ENCODE measurements around the gene SLC17A3.

SLC17A3 gene

DNA sequence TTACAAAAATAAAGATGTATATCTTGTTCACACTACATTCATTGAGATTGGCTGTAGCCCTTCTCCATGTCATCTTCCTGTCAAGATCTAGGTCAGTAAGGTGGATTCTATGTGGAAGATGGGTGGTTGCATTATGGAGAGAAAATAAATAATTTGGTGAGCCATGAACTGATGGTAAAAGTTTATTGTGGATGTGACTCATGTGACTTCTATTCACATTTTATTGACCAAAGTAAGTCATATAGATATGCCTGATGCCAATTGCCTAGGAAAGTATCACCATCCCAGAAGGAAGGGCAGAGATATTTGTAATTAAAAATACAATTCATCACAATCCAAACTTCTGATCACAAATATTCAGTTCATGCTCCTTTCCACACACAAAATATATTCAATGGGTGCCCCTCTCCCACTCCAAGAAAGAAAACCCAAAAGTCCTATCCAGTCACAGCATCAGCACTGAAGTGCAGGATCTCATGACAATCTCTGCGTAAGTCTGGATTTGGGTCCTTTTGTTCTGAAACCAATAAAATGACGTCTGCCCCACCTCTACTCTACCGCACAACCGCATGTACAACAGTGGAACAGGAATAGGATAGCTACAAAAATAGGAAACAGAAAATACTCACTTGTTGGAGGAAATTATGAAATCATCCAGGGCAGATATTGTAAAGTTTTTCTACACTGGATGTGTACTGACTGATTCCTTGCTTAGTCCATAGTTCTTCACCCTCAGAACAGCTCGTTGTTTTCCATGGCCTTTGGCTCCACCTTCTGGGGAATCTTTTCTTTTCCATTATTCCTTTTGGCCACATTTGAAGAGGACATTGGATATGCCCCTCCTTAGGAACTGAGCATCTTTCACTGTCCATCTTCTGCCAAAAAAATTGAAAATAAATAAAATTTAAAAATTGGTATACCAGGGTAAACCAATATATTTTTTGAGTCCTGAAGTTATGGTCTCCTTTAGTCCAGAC is 16.1 kb upstream of the SLC17A3 start:
- DNase-seq, result peak; percentile 61

DNA sequence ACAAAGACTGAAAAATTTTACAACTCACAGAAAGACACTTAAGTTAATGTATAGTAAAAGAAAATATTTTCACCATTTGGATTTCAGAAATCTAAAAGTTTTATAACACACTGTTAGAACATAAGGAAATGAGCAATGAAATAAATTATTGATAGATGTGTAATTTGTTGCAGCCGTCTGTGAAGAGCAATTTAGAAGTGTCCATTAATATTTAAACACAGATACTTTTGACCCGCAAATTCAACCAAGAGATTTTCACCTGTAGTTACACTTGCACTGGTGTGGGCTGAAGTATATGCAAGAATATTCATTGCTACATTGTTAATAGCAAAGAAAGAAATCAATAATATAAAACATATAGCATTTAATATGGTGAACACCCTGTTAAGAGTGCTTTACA is 14.6 kb upstream of the SLC17A3 start:
- DNase-seq, result no peak

DNA sequence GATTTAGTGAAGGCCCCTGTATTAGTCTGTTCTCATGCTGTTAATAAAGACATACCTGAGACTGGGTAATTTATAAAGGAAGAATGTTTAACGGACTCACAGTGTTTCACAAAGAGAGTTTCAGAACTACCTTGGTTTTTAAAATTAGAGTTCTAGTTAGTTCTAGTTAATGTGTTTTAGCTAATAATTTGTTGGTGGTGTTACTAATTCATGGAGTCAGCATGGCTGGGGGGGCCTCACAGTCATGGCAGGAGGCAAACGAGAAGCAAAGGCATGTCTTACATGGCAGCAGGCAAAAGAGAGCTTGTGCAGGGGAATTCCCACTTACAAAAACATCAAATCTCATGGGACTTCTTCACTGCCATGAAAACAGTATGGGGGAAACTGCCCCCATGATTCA is 12.0 kb upstream of the SLC17A3 start:
- no peak for DNase-seq

DNA sequence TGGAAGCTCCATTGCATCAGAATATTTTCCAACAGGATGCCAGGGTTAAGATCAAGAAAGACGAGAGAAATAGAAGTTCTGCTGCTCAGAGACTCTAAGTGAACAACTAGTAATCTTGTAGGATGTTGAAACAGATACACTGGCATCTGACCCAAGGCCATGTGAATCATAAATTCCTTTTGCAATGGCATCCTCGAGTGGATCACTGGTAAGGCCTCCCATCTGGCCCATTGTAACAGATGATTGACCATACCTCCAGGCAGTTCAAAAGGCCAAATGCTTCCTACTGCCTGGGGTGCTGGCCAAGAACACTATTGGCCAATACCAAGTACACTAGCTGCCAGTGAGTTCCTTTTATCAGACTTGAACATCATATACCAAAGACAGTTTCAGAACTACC is 9.9 kb upstream of the SLC17A3 start:
- DNase-seq, result no peak

DNA sequence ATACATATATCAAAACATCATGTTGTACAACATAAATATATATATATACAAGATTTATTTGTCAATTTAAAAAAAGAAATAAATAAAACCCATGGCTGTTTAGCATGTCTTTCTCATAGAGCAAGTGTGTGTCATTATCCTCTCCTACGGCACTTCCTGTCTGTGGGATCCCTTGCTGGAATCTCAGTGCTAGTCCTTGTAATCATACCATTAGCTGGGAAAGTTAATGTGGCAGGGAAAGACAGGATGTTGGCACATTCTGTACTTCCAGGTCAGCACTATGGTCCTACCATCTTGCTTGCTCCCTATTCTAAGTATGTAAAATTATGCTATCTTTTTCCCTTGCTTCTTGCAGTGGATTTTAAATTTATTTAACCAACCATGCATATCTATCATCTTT is 9.5 kb upstream of the SLC17A3 start:
- DNase-seq, result no peak

DNA sequence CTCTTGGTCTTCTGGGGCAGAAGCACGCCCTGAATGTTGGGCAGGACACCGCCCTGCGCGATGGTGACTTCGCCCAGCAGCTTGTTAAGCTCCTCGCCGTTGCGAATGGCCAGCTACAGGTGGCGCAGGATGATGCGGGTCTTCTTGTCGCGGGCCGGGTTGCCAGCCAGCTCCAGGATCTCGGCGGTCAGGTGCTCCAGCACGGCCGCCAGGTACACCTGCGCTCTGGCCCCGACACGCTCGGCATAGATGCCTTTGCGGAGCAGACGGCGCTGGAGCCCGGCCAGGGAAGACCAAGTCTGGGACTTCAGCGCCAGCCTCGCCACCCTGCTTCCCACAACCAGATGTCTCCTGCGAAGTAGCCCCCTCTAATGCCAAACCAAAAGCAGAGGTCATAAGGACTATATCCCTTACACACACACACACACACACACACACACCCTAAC is 8.0 kb upstream of the SLC17A3 start:
- no peak for DNase-seq

DNA sequence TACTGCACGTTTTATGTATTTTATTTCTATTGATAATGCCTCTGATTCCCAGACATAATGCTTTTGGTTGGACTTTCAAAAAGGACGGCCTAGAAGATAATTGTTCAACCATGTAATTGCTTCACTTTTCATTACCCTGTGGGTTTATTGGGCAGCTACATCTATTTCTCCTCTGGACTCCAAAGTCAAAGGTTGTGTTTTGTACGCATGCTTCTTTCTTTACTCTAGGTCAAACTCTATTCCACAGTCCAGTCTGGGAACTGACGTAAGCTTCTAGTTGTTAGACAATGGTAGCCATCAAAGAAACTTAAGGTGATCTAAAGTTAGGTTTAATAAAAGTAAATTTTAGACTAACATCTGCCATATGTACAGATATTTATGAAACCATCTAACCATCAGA is 6.6 kb upstream of the SLC17A3 start:
- DNase-seq, result no peak

DNA sequence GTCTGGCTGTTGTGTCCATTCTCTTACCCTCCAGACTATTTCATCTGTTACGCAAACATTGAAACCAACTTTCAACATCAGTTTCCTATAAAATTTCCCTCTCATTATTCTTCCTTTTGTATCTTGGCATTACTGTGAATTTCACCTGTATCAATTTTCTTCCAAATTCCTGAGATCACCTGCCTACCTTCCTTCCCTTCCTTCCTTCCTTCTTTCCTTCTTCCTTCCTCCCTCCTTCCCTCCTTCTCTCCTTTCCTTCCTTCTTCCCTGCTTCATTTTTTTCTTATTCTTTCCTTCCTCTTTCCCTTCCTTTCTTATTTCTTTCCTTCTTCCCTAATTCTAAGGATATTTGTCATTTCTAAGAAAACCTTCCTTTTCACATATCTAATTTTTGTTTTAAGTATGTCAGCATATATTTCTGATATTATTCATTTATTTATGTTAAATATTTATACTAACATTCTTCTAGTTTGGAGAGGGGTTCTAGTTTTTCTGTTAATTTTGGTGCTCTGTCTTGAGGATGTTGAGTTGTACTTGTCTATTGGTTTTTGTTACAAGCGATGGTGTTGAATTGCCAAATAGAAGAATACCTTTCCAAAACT is 4.8 kb upstream of the SLC17A3 start:
- DNase-seq, result no peak

DNA sequence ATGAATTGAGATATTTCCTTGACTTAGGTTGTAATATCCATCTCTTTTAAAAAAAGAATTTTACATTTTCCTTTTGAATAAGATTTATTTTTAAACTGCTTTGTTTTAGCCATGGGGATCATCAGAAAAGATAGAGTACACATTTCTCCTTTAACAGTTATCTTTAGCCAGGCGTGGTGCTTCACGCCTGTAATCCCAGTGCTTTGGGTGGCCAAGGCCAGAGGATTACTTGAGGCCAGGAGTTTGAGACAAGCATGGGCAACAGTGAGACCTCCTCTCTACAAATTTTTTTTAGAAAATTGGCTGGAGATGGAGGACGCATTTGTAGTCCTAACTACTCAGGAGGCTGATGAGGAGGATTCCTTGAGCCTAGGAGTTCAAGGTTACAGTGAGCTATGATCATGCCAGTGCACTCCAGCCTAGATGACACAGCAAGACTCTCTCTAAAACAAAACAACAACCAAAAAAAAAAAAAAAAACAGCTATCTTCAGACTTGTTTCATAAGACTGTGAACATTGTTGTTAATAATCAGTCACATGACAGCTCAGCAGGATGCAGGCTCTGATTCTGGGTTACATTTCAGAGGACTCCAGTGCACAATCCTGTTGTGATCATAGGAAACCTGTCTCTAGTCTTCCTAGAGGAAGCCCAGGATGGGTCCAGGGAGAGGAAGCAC is 2.0 kb upstream of the SLC17A3 start:
- no peak for DNase-seq

DNA sequence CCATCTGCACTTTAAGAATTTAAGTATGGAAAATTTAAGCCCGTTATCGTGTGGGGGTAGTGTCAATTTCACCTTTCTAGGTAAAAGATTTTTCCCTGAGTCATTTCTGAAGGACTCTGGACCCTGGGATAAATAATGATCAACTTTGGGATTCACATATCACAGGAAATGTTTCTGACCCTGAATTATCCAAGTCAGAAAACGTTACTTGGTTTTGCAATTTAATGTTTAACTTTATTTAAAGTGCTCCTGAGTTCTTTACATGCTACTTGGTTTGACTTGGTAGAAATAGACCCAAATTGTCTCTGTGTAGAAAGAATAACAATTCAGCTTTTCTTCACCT is 1.5 kb upstream of the SLC17A3 start:
- no peak for DNase-seq

DNA sequence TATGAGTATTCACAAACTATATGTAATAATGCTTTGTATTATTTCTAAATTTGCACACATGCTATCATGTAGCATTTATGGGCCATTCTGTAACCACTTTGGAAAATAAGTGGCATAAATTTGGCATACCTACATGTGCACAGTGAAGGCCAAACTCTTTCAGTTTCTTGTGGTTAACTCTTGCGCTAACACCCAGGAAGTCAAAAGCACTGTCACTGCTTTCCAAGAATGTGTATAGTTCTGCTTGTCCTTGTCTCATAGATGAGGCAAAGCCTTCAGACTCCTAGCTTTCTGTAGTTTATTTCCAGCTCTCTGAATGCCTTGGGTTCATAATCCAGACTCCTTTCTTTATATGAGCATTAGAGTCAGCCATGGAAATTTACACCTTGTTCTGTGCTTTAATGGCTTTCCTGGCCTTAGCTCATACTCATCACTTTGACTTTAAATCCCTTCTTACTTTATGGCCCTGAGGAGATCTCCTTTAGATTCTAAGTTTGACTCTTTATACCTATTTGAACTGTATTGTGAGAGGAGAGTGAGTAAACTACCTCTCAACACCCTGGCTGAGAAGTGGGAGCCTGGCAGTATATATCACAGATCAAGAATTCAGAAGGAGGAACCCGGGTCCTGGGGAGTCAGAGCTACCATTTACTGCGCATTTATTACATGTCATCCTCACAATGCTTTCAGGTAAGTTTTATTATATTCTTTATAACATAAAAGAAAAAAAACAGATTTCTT is 949 bp upstream of the SLC17A3 start:
- no peak for DNase-seq

DNA sequence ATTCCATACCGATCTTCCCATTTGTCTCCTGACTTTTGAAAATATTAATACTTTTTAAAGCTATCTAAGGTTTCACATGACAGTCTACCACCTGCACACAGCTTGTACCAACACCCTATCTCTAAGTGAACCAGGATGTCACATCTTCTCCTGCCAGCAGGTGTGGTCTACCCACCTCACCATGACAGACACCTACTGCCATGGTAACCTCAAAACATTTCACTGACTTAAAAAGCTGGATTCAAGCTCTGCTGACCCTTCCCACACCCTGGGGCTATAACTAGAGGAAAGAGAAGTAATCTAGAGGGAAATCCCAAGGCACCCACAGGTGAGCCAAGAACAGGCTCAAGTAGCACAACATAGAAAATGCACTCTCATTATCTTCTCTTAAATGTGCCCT is 1.2 kb downstream of the SLC17A3 start:
- no peak for DNase-seq

DNA sequence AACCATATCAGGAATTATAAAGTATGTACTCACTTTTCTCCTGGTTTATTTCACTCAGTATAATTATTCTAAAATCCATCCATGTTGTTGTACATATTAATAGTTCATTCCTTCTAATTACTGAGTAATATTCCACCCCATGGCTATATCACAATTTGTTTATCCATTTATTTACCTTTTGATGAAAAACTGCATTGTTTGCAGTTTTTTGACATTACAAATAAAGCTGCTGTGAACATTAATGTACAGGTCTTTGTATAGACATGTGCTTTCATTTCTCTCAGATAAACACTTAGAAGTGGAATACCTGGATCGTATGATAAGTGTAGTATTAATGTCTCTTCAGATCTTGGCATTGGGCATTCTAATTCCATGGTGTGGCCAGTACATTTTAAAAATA is 4.2 kb downstream of the SLC17A3 start:
- DNase-seq, result no peak

DNA sequence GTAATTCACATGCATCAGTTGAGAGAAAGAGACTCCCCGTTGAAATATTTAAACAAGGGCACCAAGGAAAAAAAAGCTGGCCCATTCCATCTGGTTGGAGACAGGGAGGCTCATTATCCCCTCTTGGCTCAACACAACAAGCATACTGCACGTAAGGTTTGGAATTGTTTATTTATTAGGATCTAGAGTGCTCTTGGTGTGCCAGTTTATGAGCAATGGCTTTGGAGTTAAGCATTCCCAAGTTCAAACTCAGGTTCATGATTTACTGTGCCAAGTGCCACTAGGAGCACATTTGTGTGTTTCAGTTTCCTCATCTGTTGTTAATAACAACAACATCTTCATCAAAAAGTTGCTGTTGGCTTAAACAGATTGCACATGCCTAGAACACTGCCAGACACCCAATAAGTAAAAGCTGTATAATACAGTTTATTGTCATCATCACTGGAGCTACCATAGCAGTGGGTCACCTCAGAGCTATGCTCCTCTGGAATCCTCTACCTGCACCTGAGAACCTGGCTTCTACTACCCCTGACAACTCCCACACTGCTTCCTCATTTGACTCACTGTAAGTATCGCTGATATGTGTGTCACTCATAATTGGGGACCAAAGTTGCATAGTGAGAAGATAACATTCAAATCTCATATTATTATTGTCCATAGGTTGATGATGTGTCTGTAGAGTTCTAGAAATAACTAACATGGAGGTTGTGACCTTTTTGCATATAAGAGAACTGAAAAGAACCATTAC is 5.4 kb downstream of the SLC17A3 start:
- DNase-seq, result no peak

DNA sequence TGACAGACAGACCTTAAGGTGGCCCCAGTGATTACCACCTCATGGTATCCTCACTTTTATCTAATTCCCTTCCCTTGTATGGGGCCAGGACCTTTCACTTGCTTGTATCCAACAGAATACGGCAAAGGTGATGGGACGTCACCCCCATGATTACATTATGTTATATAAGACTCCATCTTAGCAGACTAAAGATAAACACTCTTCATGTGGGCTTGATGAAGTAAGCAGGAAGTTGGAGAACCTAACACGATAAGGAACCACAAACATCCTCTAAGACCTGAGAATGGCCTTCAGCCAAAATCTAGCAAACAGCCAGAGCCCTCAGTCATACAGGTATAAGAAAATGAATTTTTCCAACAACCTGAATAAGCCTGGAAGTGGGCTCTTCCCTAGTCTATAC is 8.0 kb downstream of the SLC17A3 start:
- no peak for DNase-seq

DNA sequence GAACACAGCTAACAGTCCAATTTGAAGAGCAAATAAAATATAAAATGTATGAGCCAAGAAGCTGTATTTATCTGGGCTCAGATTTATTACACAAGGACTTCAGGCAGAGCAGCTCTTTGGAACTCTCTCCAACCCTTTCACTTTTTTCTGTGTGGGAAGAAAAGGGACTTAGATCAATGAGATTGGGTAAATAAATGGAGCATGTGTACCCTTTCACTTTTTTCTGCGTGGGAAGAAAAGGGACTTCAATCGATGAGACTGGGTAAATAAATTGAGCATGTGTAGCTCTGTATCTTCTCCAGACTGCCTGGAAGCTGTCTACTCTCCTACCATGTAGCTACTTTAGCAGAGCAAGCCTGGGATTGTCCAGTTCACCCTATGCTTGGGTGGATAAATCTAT is 10.7 kb downstream of the SLC17A3 start:
- DNase-seq, result no peak

DNA sequence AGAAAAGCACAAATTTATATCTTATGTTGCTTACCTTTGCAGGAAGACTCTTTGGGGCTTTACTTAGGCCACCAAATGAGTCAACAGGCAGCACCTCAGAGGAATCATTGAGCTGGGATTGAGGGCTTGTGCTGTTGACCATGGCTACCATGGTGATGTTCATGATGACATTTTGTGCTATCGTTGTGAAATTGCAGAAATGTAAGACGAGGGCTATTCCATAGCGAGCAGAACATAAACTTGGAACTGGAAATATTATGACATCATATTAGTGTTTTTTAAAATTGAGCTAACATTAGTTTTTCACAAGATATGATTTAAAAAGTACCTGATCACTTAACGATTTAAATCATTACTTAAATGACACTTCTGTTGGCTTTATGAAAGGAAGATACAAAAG is 11.8 kb downstream of the SLC17A3 start:
- no peak for DNase-seq

DNA sequence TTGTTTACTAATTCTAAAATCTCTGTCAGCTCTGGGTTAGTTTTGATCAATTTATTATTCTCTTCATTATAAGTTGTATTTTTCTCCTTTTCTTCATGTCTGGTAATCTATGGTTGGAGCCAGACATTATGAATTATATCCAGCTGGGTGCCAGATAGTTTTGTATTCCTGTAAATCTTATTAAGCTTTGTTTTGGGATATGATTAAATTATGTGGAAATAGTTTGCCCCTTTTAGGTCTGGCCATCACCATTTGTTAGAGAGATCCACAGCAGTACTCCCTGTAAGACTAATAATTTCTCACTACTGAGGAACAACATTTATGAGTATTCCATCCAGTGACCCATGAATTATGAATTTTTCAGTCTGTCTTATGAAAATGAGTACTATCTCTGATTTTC is 21.3 kb downstream of the SLC17A3 start:
- no peak for DNase-seq

DNA sequence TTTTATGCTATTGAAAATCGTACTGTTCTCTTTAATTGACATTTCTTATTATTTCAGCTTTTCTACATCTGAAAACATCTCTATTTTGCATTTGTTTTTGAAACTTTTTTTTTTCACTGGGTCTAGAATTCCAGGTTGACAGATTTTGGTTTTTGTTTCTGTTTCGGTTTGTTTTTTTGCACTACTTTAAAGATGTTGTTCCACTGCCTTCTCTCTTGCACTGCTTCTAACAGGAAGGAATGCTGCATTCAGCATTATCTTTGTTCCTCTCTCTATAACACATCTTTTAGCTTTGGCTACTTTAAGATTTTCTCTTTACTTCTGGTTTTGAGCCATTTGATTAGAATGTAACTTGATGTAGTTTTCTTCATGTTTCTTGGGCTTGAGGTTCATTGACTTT is 22.1 kb downstream of the SLC17A3 start:
- DNase-seq, result no peak

DNA sequence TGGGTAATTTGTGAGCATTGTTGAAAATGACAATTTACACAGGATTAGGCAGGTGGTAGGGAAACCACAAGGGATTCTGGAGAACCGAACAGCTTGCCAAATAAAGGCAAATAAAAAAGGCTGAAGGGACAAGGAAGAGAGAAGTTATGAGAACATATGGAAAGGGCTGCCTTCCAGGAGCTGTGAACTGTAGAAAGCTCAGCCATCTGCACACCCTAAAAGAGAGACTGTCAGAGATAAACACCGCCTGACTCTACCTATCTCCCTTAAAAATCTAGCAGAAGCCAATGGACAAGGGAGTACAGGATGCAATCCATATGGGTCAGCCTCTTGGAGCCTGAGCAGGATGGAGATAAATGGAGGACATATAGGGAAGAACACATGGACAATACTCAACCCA is 29.5 kb downstream of the SLC17A3 start:
- peak; percentile 99 for DNase-seq

DNA sequence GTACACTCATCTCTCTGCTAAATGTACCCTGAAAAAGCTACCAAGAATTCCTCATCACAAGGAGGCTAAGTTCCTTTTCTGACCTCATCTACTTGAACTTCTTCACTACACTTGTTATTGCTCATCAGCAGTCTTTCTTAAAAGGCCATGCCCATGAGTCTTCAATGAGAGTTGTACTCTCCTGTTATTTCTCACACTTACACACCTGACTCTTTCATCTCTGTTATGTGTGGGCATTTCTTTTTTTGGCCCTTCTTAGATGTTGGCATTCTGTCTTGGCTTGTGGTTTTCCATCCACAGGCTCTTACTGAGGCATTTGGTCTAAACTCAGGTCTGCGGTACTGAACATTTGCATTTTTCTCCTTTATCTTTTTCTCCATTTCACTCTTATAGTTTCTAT is 31.5 kb downstream of the SLC17A3 start:
- no peak for DNase-seq

DNA sequence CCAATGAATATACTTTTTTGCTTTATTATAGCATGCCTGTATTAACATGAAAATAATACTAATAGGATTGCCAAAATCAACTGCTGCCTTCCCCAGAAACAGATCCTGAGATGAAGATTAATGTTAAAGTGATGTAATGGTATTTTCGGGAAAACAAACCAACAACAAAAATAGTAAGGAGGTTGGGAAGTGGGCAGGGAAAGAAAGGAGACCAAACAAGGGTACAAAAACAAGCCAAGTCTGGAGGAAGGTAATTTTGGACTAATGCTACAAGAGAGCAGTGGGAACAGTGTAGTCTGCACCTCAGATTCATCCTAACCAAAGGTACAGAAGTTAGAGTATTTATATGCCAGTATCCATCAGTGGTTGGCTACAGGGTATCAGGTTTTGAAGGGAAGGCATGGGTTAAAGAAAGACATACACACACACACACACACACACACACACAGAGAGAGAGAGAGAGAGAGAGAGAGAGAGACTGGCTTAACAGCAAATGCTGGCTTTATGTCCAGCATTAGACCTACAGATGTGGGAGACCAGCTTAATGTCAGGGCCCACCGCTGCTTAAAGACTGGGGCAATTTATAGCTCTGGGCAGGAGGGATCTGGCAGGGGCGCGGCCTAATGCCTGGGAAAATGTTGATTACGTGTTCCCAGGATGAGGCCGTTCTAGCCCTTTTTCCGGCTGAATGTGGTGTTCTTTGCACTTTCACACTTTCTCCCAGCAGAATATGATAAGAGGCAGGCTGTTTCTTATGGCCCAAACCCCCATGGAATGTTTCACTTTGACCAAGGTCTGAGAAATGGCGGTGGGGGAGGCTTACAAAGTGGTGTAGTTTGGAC is 38.4 kb downstream of the SLC17A3 start:
- no peak for DNase-seq

Data from NCI-H2171 treated with DMSO at 0.1 percent for 48 hours (cell line).